DMS 273 (cell line): Measurements from ENCODE around the gene WDR41.

Experiments
- DNase-seq: peaks from one replicate; lab custom pipeline; 2025; ENCODE audit not compliant: unreplicated experiment; lab: John Stamatoyannopoulos, UW

Gene WDR41

GRCh38 chr5:77449277-77449676 lies 42.8 kb downstream of the WDR41 start:
- no peak for DNase-seq

- no peak for DNase-seq
Observed at GRCh38 chr5:77448831-77449230, 43.3 kb downstream of the WDR41 start.

- no peak for DNase-seq
Observed at GRCh38 chr5:77444356-77444755, 47.8 kb downstream of the WDR41 start.

DNA sequence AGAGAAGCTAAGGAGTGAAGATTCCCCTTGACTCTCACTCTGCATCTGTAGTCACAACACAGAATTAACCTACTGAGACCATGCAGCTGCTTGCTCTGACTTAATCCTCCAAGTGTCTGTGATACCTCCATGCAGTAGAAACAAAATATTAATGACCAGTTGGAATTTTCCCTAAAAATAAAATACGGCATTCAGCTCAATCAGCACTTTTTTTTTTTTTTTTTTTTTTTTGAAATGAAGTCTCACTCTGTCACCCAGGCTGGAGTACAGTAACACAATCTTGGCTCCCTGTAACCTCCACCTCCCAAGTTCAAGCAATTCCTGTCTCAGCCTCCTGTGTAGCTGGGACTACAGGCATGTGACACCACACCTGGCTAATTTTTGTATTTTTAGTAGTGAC lies 48.4 kb downstream of the WDR41 start:
- no peak for DNase-seq

DNA sequence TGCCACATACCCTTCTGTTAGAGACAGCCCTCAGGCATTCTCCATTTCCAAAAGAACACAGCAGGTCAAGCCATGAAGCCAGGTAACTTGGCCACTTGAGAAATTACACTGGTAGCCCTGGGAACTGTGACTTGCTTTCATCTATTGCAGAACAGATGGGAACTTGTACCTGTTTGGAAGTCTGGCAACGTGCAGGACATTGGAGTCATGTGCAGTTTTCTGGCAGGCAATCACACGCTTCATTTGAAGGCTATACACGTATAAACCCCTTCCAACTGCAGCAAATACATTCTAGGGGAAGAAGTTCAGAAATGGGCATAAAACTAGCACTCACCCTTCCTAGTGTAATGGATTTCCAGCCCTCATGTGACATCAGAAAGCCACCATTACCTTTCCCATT lies 54.0 kb downstream of the WDR41 start:
- DNase-seq, result peak; percentile 10

GRCh38 chr5:77437194-77437593 lies 54.9 kb downstream of the WDR41 start:
- peak; percentile 52 for DNase-seq

DNA sequence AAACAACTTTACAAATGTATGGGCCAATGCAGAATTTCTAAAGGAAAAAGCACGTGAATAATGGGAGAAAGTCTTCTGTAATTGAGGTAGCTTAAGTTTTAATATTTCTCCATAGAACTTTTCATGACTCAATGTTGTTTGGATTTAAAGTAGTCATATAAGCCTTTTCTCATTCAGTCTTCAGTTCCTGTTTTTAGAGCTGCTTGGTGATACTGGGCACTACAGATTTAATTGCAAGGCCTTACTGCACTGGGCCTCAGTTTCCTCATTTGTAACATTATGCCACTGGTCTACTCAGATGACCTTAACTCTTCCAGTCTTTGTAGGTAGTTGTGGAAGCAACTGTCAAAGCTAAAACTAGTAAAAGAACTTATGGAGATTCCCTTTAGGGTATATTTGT lies 60.4 kb downstream of the WDR41 start:
- DNase-seq, result no peak

DNA sequence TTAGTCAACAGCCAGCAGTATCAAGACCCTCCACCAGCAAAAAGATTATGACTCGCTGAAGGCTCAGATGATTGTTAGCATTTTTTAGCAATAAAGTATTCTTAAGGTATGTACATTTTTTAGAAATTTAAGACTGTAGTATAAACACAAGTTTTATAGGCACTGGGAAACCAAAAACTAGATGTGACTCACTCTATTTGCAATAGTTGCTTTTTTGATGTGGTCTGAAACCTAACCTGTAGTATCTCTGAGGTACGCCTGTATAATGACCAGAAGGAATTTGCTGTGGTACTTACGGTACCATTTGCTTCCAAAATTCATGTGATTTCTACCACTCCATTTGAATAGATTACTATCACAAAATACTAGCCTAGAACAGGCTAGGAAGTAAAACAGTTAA lies 60.8 kb downstream of the WDR41 start:
- DNase-seq, result no peak

DNA sequence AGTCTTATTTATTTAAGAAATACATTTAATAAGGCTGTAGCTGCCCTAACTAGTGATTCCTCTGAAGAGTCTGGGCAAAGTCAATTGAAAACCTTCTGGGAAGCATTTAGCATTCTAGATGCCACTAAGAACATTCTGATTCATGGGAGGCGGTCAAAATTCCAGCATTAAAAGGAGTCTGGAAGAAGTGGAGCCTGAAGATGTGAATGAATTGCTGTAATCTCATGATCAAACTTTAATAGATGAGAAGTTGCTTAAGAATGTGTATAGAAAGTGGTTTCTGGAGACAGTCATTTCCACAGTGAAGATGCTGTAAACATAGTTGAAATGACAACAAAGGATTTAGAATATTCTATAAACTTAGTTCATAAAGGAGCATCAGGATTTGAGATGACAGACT lies 61.4 kb downstream of the WDR41 start:
- no peak for DNase-seq

DNA sequence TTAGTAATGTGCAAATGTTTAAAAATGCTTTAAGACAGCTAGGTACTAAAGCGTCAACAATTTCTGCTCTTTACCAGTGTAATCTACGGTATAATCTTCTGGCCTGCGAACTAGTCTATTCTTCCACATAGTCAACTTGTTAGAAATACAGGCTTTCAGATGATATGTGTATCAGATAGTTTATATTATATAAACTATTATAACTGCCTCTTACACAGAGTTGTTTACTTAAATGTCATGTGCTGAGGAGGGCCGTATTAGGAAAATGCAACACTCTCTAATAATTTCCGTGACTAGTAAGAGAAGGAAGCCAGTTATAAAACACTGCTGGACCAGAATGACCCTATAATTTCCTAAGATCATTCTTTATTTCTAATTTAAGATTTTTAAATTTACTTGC lies 63.6 kb downstream of the WDR41 start:
- no peak for DNase-seq

- DNase-seq, result no peak
Observed at GRCh38 chr5:77427998-77428397, 64.1 kb downstream of the WDR41 start.

- no peak for DNase-seq
Observed at GRCh38 chr5:77426670-77427069, 65.4 kb downstream of the WDR41 start.

DNA sequence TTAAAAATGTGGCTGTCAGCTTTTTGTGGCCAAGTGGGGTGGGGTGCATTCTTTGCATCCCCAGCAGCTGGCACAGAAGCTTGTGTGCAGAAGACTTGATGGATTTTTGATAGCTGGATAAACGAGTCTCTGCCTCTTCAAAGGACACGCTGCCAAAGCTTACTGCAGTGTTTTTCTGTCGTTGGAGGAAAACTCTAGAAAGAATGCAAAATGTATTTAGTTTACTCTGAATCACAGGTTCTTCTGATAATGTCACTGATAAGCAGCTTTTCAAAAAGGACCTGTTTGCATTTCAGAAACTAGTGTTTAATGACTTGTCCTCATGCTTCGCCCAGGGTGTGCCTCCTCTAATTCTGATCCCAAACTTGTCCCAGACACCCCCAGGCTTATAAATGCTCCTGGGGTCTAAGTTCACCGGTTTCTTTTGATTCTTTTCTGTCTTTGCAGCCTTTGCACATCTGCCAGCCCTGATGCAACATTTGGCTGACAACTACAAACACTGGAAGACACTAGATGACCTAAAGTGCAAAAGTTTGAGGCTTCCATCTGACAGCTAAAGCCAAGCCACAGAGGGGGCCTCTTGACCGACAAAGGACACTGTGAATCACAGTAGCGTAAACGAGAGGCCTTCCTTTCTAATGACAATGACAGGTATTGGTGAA lies 66.0 kb downstream of the WDR41 start:
- no peak for DNase-seq

DNA sequence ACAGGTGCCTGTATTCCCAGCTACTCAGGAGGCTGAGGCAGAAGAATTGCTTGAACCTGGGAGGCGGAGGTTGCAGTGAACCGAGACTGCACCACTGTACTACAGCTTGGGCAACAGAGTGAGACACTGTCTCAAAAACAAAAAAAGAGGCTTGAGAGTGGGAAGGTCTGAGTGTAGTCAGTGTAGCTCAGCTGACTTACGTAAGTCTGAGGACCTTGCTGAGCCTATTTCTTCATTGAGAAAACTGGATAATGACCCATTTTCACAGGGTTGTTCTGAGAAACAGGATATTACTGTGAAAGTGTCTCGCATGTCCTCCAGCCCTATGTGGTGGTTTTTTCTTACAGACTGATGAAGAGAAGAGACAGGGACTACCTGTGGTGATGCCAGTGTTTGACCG lies 66.7 kb downstream of the WDR41 start:
- no peak for DNase-seq

DNA sequence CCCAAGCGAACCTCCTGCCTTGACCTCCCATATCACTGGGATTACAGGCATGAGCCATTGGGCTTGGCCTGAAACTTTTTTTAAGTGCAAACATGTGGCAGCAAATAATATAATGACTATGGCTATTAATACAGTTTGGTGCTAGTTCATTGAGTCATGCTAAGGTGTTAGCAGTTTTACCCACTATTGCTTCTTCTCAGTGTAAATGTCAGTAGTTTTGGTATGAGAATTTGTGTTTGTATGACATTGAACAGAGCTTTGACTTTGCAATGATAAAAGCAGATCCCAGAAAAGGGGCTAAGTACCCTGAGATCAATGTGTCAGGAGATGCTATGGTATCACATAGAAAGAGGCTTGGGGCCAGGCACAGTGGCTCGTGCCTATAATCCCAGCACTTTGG lies 67.2 kb downstream of the WDR41 start:
- no peak for DNase-seq

DNA sequence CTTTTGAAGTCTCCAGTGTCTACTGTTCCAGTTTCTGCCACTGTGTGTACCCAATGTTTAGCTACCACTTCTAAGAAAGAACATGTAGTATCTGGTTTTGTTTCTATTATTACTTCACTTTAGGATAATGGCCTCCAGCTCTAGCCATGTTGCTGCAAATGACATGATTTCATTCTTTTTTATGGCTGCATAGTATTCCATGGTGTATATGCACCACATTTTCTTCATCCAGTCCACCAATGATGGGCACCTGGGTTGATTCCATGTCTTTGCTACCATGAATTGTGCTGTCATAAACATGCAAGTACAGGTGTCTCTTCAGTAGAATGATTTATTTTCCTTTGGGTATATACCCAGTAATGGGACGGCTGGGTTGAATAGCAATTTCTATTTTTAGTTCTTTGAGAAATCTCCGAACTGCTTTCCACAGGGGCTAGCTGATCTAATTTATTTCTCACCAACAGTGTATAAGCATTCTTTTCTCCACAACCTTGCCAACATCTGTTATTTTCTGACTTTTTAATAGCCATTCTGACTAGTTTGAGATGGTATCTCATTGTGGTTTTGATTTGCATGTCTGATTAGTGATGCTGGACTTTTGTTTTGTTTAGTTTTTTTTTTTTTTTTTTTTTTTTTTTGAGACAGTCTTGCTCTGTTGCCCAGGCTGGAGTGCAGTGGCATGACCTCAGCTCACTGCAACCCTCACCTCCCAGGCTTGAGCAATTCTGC lies 68.9 kb downstream of the WDR41 start:
- DNase-seq, result no peak

DNA sequence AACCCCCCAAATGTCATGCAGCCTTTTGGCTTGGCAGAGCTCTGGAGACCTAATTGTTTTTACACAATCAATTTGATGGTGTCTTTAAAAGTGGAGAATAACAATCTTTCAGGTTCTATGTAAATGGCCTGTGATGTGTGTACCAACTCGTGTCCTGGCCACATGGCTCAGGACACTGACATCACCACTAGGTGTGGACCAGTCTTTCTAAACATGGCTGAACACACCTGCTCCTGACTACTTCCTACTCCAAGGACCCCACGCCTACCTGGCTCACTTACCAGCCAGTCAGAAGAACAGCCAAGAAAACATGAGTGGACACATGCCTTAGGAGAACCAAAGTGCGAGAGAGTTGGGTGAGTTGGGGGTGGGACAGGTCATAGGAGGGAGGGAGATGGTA lies 71.2 kb downstream of the WDR41 start:
- DNase-seq, result no peak

DNA sequence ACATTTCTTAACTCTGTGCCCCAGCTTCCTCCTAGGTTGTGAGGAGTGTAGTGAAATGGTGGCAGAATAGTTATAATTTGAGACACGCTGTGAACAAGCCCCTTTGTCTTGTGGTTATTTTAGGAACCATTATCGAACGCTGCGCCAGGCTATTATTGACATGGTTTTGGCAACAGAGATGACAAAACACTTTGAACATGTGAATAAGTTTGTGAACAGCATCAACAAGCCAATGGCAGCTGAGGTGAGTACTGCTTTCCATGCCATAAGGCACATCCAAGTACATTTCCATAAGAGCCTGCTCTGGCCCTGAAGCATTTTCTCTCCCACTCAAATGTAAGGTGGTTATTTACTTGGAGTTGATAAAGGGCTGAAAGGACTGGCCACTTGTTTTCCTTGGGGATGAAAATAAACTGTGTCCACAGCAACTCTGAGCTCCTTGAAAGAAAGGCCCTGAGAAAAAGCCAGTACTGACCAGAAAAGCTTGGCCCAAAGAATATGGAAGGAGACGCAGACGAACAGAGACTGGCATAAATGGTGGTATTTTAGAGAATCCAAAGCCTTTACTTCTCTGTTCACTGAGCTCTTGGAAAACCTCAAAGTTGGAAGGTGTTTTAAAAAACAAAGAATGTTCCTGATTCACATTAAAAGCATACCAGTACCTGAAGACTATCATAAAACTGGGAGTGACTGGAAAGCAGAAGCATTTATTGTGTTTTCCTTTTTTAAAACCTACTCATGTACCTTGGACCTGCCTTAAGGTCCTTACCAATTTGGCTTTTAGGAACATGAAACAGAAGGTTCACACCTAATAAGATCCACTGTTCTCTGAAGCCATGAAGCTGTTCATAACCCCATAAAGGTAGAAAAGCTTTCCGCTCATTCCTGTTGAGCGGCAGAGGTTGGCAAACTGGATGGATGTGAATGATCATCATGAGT lies 72.2 kb downstream of the WDR41 start:
- DNase-seq, result no peak

- DNase-seq, result no peak
Observed at GRCh38 chr5:77418601-77419581, 73.2 kb downstream of the WDR41 start.

- no peak for DNase-seq
Observed at GRCh38 chr5:77418162-77418561, 74.0 kb downstream of the WDR41 start.

- DNase-seq, result no peak
Observed at GRCh38 chr5:77413049-77413448, 79.1 kb downstream of the WDR41 start.
